ENCODE data around the gene SLC5A10.
A peak's percentile ranks its signal among the peaks of the same experiment; 100 is the strongest.
"Not testable (repeated sequence)": the region's sequence is repeated elsewhere in the genome, so short reads cannot be mapped to it uniquely, and the experiment has no call there.

The SLC5A10 gene

GRCh38 chr17:19048826-19049225 is 96.9 kb downstream of the SLC5A10 start:
- H3K27me3 ChIP-seq (replicated peaks in 2 of 5; ENCODE audit: control insufficient read depth in 4 of 5, insufficient read depth in 5 of 5, low read length in 4 of 5); DNase-seq; H3K4me1 ChIP-seq (ENCODE audit: control extremely low read depth in 1 of 4, control insufficient read depth in 4 of 4, insufficient read depth in 4 of 4, low read length in 3 of 4); POLR2A ChIA-PET; H3K27ac ChIP-seq (ENCODE audit: insufficient read depth in 1 of 2, low read depth in 1 of 2, low read length in 2 of 2, poor library complexity in 1 of 2, severe bottlenecking in 2 of 2); H3K9me3 ChIP-seq (ENCODE audit: control extremely low read depth in 1 of 5, control insufficient read depth in 4 of 5, insufficient read depth in 2 of 5, low read depth in 1 of 5, low read length in 4 of 5); H3K36me3 ChIP-seq (ENCODE audit: control insufficient read depth in 4 of 4, insufficient read depth in 4 of 4, low read length in 3 of 4); CTCF ChIA-PET; H3K4me3 ChIP-seq (ENCODE audit: control insufficient read depth in 1 of 7, extremely low read depth in 1 of 7, insufficient read depth in 4 of 7, low read depth in 2 of 7, low read length in 6 of 7): not testable (repeated sequence)
- no CpG with 5 or more reads among the region's 7 CpGs for WGBS (ENCODE audit: insufficient coverage)

GRCh38 chr17:19055447-19055846 is 103.5 kb downstream of the SLC5A10 start:
- POLR2A ChIA-PET; CTCF ChIA-PET; DNase-seq; H3K4me1 ChIP-seq (ENCODE audit: control extremely low read depth in 1 of 4, control insufficient read depth in 4 of 4, insufficient read depth in 4 of 4, low read length in 3 of 4); H3K36me3 ChIP-seq (ENCODE audit: control insufficient read depth in 4 of 4, insufficient read depth in 4 of 4, low read length in 3 of 4); H3K27ac ChIP-seq (ENCODE audit: insufficient read depth in 1 of 2, low read depth in 1 of 2, low read length in 2 of 2, poor library complexity in 1 of 2, severe bottlenecking in 2 of 2); H3K4me3 ChIP-seq (ENCODE audit: control insufficient read depth in 1 of 7, extremely low read depth in 1 of 7, insufficient read depth in 4 of 7, low read depth in 2 of 7, low read length in 6 of 7); H3K27me3 ChIP-seq (replicated peaks in 2 of 5; ENCODE audit: control insufficient read depth in 4 of 5, insufficient read depth in 5 of 5, low read length in 4 of 5); H3K9me3 ChIP-seq (ENCODE audit: control extremely low read depth in 1 of 5, control insufficient read depth in 4 of 5, insufficient read depth in 2 of 5, low read depth in 1 of 5, low read length in 4 of 5): not testable (repeated sequence)
- no CpG with 5 or more reads among the region's 12 CpGs for WGBS (ENCODE audit: insufficient coverage)

GRCh38 chr17:19062009-19062717 is 110.2 kb downstream of the SLC5A10 start:
- H3K4me3 ChIP-seq (ENCODE audit: control insufficient read depth in 1 of 7, extremely low read depth in 1 of 7, insufficient read depth in 4 of 7, low read depth in 2 of 7, low read length in 6 of 7); H3K27ac ChIP-seq (ENCODE audit: insufficient read depth in 1 of 2, low read depth in 1 of 2, low read length in 2 of 2, poor library complexity in 1 of 2, severe bottlenecking in 2 of 2); POLR2A ChIA-PET; DNase-seq; H3K27me3 ChIP-seq (replicated peaks in 2 of 5; ENCODE audit: control insufficient read depth in 4 of 5, insufficient read depth in 5 of 5, low read length in 4 of 5); H3K9me3 ChIP-seq (ENCODE audit: control extremely low read depth in 1 of 5, control insufficient read depth in 4 of 5, insufficient read depth in 2 of 5, low read depth in 1 of 5, low read length in 4 of 5); H3K4me1 ChIP-seq (ENCODE audit: control extremely low read depth in 1 of 4, control insufficient read depth in 4 of 4, insufficient read depth in 4 of 4, low read length in 3 of 4); H3K36me3 ChIP-seq (ENCODE audit: control insufficient read depth in 4 of 4, insufficient read depth in 4 of 4, low read length in 3 of 4); CTCF ChIA-PET: not testable (repeated sequence)
- WGBS (ENCODE audit: insufficient coverage), result no CpG with 5 or more reads among the region's 51 CpGs

DNA sequence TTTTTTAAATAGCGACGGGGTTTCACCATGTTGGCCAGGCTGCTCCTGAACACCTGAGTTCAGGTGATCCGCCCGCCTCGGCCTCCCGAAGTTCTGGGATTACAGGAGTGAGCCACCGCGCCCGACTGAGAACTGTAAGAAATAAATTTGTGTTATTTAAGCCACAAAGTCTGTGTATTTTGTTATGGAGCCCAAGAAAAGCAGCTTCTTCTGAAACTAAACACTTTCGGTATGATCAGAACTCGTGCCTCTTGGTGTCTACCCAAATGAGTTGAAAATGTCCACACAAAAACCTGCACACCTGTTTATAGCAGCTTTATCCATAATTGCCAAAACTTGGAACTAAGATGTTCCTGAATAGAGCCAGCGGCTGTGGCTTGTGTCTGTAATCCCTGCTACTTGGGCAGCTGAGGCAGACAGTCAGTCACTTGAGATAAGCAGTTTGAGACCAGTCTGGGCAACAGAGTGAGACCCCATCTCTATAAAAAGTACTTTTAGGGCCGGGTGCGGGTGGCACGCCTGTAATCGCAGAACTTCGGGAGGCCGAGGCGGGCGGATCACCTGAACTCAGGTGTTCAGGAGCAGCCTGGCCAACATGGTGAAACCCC is 110.9 kb downstream of the SLC5A10 start:
- H3K27me3 ChIP-seq (replicated peaks in 2 of 5; ENCODE audit: control insufficient read depth in 4 of 5, insufficient read depth in 5 of 5, low read length in 4 of 5); H3K4me1 ChIP-seq (ENCODE audit: control extremely low read depth in 1 of 4, control insufficient read depth in 4 of 4, insufficient read depth in 4 of 4, low read length in 3 of 4); DNase-seq; H3K27ac ChIP-seq (ENCODE audit: insufficient read depth in 1 of 2, low read depth in 1 of 2, low read length in 2 of 2, poor library complexity in 1 of 2, severe bottlenecking in 2 of 2); POLR2A ChIA-PET; H3K4me3 ChIP-seq (ENCODE audit: control insufficient read depth in 1 of 7, extremely low read depth in 1 of 7, insufficient read depth in 4 of 7, low read depth in 2 of 7, low read length in 6 of 7); H3K36me3 ChIP-seq (ENCODE audit: control insufficient read depth in 4 of 4, insufficient read depth in 4 of 4, low read length in 3 of 4); H3K9me3 ChIP-seq (ENCODE audit: control extremely low read depth in 1 of 5, control insufficient read depth in 4 of 5, insufficient read depth in 2 of 5, low read depth in 1 of 5, low read length in 4 of 5); CTCF ChIA-PET: not testable (repeated sequence)
- WGBS (ENCODE audit: insufficient coverage), result no CpG with 5 or more reads among the region's 20 CpGs

- POLR2A ChIA-PET; H3K27me3 ChIP-seq (replicated peaks in 2 of 5; ENCODE audit: control insufficient read depth in 4 of 5, insufficient read depth in 5 of 5, low read length in 4 of 5); H3K4me3 ChIP-seq (ENCODE audit: control insufficient read depth in 1 of 7, extremely low read depth in 1 of 7, insufficient read depth in 4 of 7, low read depth in 2 of 7, low read length in 6 of 7); H3K4me1 ChIP-seq (ENCODE audit: control extremely low read depth in 1 of 4, control insufficient read depth in 4 of 4, insufficient read depth in 4 of 4, low read length in 3 of 4); CTCF ChIA-PET; DNase-seq; H3K27ac ChIP-seq (ENCODE audit: insufficient read depth in 1 of 2, low read depth in 1 of 2, low read length in 2 of 2, poor library complexity in 1 of 2, severe bottlenecking in 2 of 2); H3K9me3 ChIP-seq (ENCODE audit: control extremely low read depth in 1 of 5, control insufficient read depth in 4 of 5, insufficient read depth in 2 of 5, low read depth in 1 of 5, low read length in 4 of 5); H3K36me3 ChIP-seq (ENCODE audit: control insufficient read depth in 4 of 4, insufficient read depth in 4 of 4, low read length in 3 of 4): not testable (repeated sequence)
- WGBS (ENCODE audit: insufficient coverage), result no CpG with 5 or more reads among the region's 44 CpGs
Measured at GRCh38 chr17:19063326-19063956, 111.5 kb downstream of the SLC5A10 start.

DNA sequence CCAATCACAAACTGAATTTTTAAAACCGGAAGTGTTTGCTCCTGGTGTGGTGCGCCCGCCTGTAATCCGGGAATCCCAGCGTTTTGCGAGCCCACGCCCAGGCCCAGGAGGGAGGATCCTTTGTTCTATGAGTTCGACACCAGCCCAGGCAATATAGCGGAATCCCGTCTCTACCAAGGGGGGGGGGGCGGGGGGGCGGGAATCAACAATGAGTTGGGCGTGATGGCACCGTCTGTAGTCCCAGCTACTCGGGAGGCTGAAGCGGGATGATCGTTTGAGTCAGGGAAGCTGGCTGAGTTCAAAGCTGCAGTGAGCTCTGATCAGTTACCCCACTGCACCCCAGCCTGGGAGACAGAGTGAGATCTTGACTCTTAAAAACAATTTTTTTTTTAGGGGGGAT is 112.4 kb downstream of the SLC5A10 start:
- POLR2A ChIA-PET; H3K27me3 ChIP-seq (replicated peaks in 2 of 5; ENCODE audit: control insufficient read depth in 4 of 5, insufficient read depth in 5 of 5, low read length in 4 of 5); H3K27ac ChIP-seq (ENCODE audit: insufficient read depth in 1 of 2, low read depth in 1 of 2, low read length in 2 of 2, poor library complexity in 1 of 2, severe bottlenecking in 2 of 2); H3K4me1 ChIP-seq (ENCODE audit: control extremely low read depth in 1 of 4, control insufficient read depth in 4 of 4, insufficient read depth in 4 of 4, low read length in 3 of 4); H3K36me3 ChIP-seq (ENCODE audit: control insufficient read depth in 4 of 4, insufficient read depth in 4 of 4, low read length in 3 of 4); H3K9me3 ChIP-seq (ENCODE audit: control extremely low read depth in 1 of 5, control insufficient read depth in 4 of 5, insufficient read depth in 2 of 5, low read depth in 1 of 5, low read length in 4 of 5); CTCF ChIA-PET; H3K4me3 ChIP-seq (ENCODE audit: control insufficient read depth in 1 of 7, extremely low read depth in 1 of 7, insufficient read depth in 4 of 7, low read depth in 2 of 7, low read length in 6 of 7): not testable (repeated sequence)
- peak in 1 of 3 donors; percentile 2 for DNase-seq
- no CpG with 5 or more reads among the region's 17 CpGs for WGBS (ENCODE audit: insufficient coverage)

DNA sequence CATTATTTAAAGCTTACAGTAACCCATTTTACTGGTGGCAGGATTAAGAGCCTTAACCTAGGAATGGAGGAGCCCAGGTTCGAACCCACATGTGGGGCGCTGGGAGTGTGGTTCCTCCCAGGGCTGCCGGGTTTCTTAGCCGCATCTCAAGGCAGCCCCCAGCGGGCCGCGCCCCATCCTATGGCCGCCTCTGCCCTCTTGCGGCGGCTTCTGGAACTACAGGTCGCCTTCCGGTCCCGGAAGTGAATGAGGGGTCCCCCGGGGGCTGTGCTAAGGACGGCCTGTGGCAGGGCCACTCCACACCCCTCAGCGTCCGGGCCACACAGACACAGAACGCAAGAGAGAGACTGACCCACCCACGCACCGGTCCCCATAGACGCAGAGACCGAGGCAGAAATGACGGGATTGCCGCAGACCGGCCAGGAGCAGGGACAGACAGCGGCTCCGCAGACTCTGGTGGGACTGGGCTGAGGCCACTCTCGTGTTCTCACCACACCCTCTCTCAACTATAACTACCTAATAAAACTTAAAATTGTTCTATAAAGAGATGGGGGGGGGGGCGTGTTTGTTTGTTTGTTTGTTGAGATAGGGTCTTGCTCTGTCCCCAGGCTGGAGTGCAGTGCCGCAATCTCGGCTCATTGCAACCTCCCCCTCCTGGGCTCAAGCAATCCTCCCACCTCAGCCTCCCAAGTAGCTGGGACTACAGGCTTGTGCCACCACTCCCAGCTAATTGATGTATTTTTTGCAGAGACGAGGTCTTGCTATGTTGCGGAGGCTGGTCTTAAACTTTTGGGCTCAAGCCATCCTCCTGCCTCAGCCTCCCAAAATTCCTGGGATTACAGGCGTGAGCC is 118.6 kb downstream of the SLC5A10 start:
- DNase-seq; CTCF ChIA-PET; H3K4me3 ChIP-seq (ENCODE audit: control insufficient read depth in 1 of 7, extremely low read depth in 1 of 7, insufficient read depth in 4 of 7, low read depth in 2 of 7, low read length in 6 of 7); H3K36me3 ChIP-seq (ENCODE audit: control insufficient read depth in 4 of 4, insufficient read depth in 4 of 4, low read length in 3 of 4); POLR2A ChIA-PET; H3K27ac ChIP-seq (ENCODE audit: insufficient read depth in 1 of 2, low read depth in 1 of 2, low read length in 2 of 2, poor library complexity in 1 of 2, severe bottlenecking in 2 of 2); H3K9me3 ChIP-seq (ENCODE audit: control extremely low read depth in 1 of 5, control insufficient read depth in 4 of 5, insufficient read depth in 2 of 5, low read depth in 1 of 5, low read length in 4 of 5); H3K4me1 ChIP-seq (ENCODE audit: control extremely low read depth in 1 of 4, control insufficient read depth in 4 of 4, insufficient read depth in 4 of 4, low read length in 3 of 4); H3K27me3 ChIP-seq (replicated peaks in 2 of 5; ENCODE audit: control insufficient read depth in 4 of 5, insufficient read depth in 5 of 5, low read length in 4 of 5): not testable (repeated sequence)
- no CpG with 5 or more reads among the region's 34 CpGs for WGBS (ENCODE audit: insufficient coverage)

Data from common myeloid progenitor, CD34-positive (primary cell).